GM12864 (cell line): ENCODE data around the gene EGLN3.

Source experiments
- DNase-seq: peaks from one replicate; pipeline ENCODE4 v3.0.0-alpha.2; 2011; ENCODE audit warnings: low read depth
- H3K4me3 ChIP-seq: 2 replicates; pipeline ENCODE4 v1.5.1; 2011; ENCODE audit warnings: mild to moderate bottlenecking, low read depth, low read length, control low read depth
- CTCF ChIP-seq: IDR thresholded peaks from 2 replicates; pipeline ENCODE4 v1.5.1; 2011; ENCODE audit warnings: low read depth, mild to moderate bottlenecking, moderate library complexity, low read length, control low read depth, inconsistent platforms; ENCODE audit errors: missing control alignments

EGLN3 gene

DNA sequence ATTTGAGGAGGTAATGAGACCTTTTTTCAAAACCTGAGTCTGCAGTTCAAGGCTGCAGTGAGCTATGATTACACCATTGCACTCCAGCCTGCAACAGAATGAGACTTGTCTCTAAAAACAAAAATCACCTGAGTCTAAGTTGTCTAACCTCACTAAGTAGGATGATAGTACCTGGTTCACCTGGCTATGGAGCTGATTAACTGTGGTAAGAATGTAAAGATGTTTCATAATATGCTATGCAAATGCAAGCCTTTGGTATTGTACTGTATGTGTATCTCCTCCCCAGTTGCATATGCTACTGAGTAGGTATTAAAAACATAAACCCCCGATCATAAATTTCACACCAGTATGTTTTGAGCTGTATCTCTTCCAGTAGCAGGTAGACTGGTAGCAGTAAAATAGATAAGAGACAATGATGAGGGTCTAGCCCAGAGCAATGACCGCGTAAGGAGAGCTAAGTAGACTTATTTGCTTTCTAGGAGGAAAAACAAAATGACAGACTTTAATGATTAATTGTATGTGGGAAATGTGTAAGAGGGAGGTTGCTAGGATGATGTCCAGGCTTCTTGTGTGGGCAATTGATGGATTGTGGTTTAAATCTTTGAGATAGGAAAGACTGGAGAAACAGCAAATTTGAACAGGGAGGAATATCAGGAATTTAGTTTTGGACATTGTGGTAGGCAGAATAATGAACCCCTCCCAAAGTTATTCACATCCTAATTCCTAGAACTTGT lies 41.6 kb upstream of the EGLN3 start:
- no peak for TF ChIP-seq CTCF
- DNase-seq, result no peak

GRCh38 chr14:33990790-33991189 lies 39.9 kb upstream of the EGLN3 start:
- no peak overlapping the region for H3K4me3 ChIP-seq
- no peak for TF ChIP-seq CTCF
- DNase-seq, result no peak

More for the DNA sequence above, 41.6 kb upstream of the EGLN3 start:
- no peak overlapping the region for H3K4me3 ChIP-seq

DNA sequence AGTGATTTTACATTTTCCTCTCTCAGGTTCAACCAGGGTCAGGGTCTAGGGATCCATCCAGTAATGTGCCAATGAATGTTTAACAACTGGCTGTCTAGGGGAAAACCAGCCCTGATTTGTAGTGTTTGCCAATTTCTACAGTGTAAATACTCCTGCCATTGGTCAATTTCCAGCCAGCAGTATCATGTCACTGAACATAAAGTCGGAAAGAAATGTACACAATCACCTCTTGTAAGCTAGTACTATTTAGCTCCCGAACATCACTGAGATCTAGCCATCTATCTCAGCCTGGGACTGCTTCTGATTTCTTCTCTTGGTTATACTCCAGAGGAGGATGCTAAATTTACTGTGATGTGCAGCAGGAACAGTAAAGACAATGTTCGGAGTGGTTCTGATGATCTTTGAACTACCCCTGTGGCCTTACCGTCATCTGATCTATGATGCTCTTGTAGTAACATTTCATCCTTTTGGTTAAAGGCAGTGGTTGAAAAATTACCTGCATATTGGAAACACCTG lies 36.7 kb upstream of the EGLN3 start:
- H3K4me3 ChIP-seq, result no peak overlapping the region
- no peak for TF ChIP-seq CTCF
- no peak for DNase-seq

DNA sequence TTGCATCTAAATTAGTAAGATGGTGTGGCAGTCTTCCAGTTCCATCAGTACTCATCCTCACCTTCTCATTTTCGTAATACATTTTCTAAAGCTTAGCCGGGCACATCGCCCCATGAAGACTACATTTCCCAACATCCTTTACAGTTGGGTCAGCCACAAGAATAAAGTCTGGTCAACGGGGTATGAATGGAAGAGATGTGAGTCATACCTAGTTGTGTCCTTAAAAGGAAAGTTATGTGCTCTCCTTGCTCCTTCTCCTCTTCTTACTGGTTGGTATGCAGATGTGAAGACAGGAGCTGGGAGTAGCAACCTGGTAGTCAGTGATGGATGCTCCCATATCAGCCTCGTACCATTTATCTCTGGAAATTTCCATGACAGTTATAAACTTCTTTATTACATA lies 35.9 kb upstream of the EGLN3 start:
- H3K4me3 ChIP-seq, result no peak overlapping the region
- TF ChIP-seq CTCF, result no peak
- no peak for DNase-seq

DNA sequence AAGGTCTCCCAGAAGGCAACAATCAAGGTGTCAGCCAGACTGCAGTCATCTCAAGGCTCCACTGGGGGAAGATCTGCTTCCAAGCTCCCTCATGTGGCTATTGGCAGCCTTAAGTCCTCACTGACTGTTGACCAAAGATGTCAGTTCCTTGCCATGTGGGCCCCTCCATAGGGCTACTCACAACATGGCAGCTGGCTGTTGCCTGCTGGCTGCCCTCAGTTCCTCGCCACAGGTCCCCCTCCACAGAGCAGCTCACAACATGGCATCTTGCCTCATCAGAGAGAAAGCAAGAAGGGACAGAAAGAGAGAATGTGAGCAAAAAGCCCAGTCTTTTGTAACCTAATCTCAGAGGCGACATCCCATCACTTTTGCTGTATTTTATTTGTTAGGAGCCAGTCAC lies 34.4 kb upstream of the EGLN3 start:
- no peak overlapping the region for H3K4me3 ChIP-seq
- TF ChIP-seq CTCF, result no peak
- no peak for DNase-seq

GRCh38 chr14:33979613-33980276 lies 28.9 kb upstream of the EGLN3 start:
- no peak for DNase-seq
- TF ChIP-seq CTCF, result no peak
- no peak overlapping the region for H3K4me3 ChIP-seq
